IMR-90 (cell line): ENCODE results near the gene MAGI1. TPM values are rescaled to one million over a fixed set of nuclear protein-coding genes. Genes with fewer than 3 reads are reported as not detected.

Experiments
- ATAC-seq: fragments of 200-7000 bp; cut with Tn5 transposase; 2 replicates; pipeline ENCODE4 v1.9.1; 2020; ENCODE audit warnings: low read depth, mild to moderate bottlenecking, moderate library complexity
- BruUV-seq: library from RNA; stranded (reverse); fragments of 400-500 nt; replicated peaks from 2 replicates; lab custom pipeline; 2021; lab: Mats Ljungman, UMichigan
- CTCF ChIA-PET: fragments of 300-600 bp; formaldehyde crosslinking; extraction: SDS; loops from one replicate; lab custom pipeline; 2021; ENCODE audit warnings: antibody characterized with exemption; lab: Yijun Ruan, JAX
- POLR2A ChIA-PET: fragments of 300-600 bp; sonication (Branson Sonifier 250); formaldehyde crosslinking; loops from one replicate; lab custom pipeline; 2022; ENCODE audit warnings: antibody characterized with exemption; ENCODE audit not compliant: unreplicated experiment; lab: Charles Lee
- DNase-seq: peaks from one replicate; pipeline ENCODE4 v3.0.0; 2013
- H2AFZ ChIP-seq: replicated peaks from 2 replicates; pipeline ENCODE3; 2013; ENCODE audit warnings: low read length, mild to moderate bottlenecking; ENCODE audit not compliant: poor library complexity
- H2AK5ac ChIP-seq: 2 replicates; pipeline ENCODE4 v1.6.1; 2013; ENCODE audit warnings: low read depth, low read length, inconsistent platforms
- H2AK9ac ChIP-seq: replicated peaks from 2 replicates; pipeline ENCODE3; 2013; ENCODE audit warnings: mild to moderate bottlenecking, low read depth, low read length, moderate library complexity; ENCODE audit not compliant: poor library complexity
- H2BK120ac ChIP-seq: 2 replicates; pipeline ENCODE4 v1.6.1; 2013; ENCODE audit warnings: low read depth, low read length, inconsistent platforms
- H2BK15ac ChIP-seq: 3 replicates; pipeline ENCODE4 v1.6.1; 2013; ENCODE audit warnings: low read depth, low read length, inconsistent platforms
- H2BK20ac ChIP-seq: 2 replicates; pipeline ENCODE4 v1.6.1; 2013; ENCODE audit warnings: low read depth, mild to moderate bottlenecking, inconsistent platforms, low read length, moderate library complexity
- H2BK5ac ChIP-seq: 2 replicates; pipeline ENCODE4 v1.6.1; 2013; ENCODE audit warnings: mild to moderate bottlenecking, low read depth, low read length, inconsistent platforms; ENCODE audit not compliant: poor library complexity, severe bottlenecking
- H3K14ac ChIP-seq: replicated peaks from 2 replicates; pipeline ENCODE4 v1.6.1; 2013; ENCODE audit warnings: low read depth, low read length, inconsistent platforms
- H3K18ac ChIP-seq: 2 replicates; pipeline ENCODE4 v1.6.1; 2013; ENCODE audit warnings: low read depth, low read length, control low read depth
- H3K23ac ChIP-seq: 2 replicates; pipeline ENCODE4 v1.6.1; 2013; ENCODE audit warnings: low read depth, low read length, inconsistent platforms
- H3K27ac ChIP-seq: 2 replicates; pipeline ENCODE4 v1.5.1; 2013; ENCODE audit warnings: mild to moderate bottlenecking, control low read depth, low read length; ENCODE audit not compliant: insufficient read depth
- H3K27me3 ChIP-seq: 2 replicates; pipeline ENCODE4 v1.6.1; 2013; ENCODE audit warnings: low read length; ENCODE audit not compliant: control insufficient read depth, insufficient read depth
- H3K36me3 ChIP-seq: 2 replicates; pipeline ENCODE4 v1.6.1; 2013; ENCODE audit warnings: low read length, mixed read lengths; ENCODE audit not compliant: control insufficient read depth, insufficient read depth
- H3K4ac ChIP-seq: 2 replicates; pipeline ENCODE4 v1.6.1; 2013; ENCODE audit warnings: low read depth, low read length, inconsistent platforms
- H3K4me1 ChIP-seq: 2 replicates; pipeline ENCODE4 v1.6.1; 2013; ENCODE audit warnings: low read length, mixed read lengths; ENCODE audit not compliant: control insufficient read depth, insufficient read depth
- H3K4me2 ChIP-seq: 2 replicates; pipeline ENCODE4 v1.6.1; 2013; ENCODE audit warnings: low read depth, mild to moderate bottlenecking, control low read depth, low read length, moderate library complexity
- H3K4me3 ChIP-seq: 2 replicates; pipeline ENCODE4 v1.5.1; 2013; ENCODE audit warnings: low read depth, mild to moderate bottlenecking, control low read depth, low read length, moderate library complexity; ENCODE audit not compliant: insufficient read depth
- H3K56ac ChIP-seq: 2 replicates; pipeline ENCODE4 v1.6.1; 2013; ENCODE audit warnings: low read length, inconsistent platforms; ENCODE audit not compliant: insufficient read depth; ENCODE audit errors: extremely low read depth
- H3K79me1 ChIP-seq, 2 experiments: 2 replicates each; pipeline ENCODE4 v1.6.1; 2013; ENCODE audit warnings: low read length in 2 of 2, inconsistent platforms in 1 of 2, low read depth in 1 of 2
- H3K9ac ChIP-seq: 2 replicates; pipeline ENCODE4 v1.6.1; 2013; ENCODE audit warnings: low read depth, low read length, control low read depth
- H3K9me1 ChIP-seq: 2 replicates; pipeline ENCODE4 v1.6.1; 2013; ENCODE audit warnings: low read length, inconsistent platforms; ENCODE audit not compliant: insufficient read depth
- H3K9me3 ChIP-seq: 2 replicates; pipeline ENCODE4 v1.6.1; 2013; ENCODE audit warnings: low read length; ENCODE audit not compliant: control insufficient read depth, insufficient read depth
- H4K20me1 ChIP-seq: 2 replicates; pipeline ENCODE4 v1.6.1; 2013; ENCODE audit warnings: low read length, inconsistent platforms; ENCODE audit not compliant: insufficient read depth
- H4K5ac ChIP-seq: 2 replicates; pipeline ENCODE4 v1.6.1; 2013; ENCODE audit warnings: mild to moderate bottlenecking, low read depth, low read length, control low read depth
- H4K8ac ChIP-seq, 2 experiments: 2 replicates each; pipeline ENCODE4 v1.6.1; 2013; ENCODE audit warnings: low read depth in 2 of 2, low read length in 2 of 2, control low read depth in 1 of 2, inconsistent platforms in 1 of 2
- H4K91ac ChIP-seq: 2 replicates; pipeline ENCODE4 v1.6.1; 2013; ENCODE audit warnings: low read depth, low read length, inconsistent platforms; ENCODE audit not compliant: insufficient read depth
- BHLHE40 ChIP-seq: fragments of 150-350 bp; IDR thresholded peaks from 2 replicates; pipeline ENCODE4 v1.6.1; 2016; ENCODE audit warnings: mild to moderate bottlenecking, low read depth, low read length
- CEBPB ChIP-seq: IDR thresholded peaks from 2 replicates; pipeline ENCODE4 v1.6.1; 2012; ENCODE audit warnings: low read depth, low read length, improper control_type of control experiment
- CHD1 ChIP-seq: IDR thresholded peaks from 2 replicates; pipeline ENCODE4 v1.6.1; 2012; ENCODE audit warnings: low read depth, low read length, improper control_type of control experiment
- CTCF ChIP-seq: conservative IDR thresholded peaks from 2 replicates; pipeline ENCODE4 v1.5.1; 2012; ENCODE audit warnings: mild to moderate bottlenecking, low read depth, low read length, improper control_type of control experiment
- FOS ChIP-seq: fragments of 150-350 bp; IDR thresholded peaks from 2 replicates; pipeline ENCODE4 v1.6.1; 2016; ENCODE audit warnings: low read depth, low read length
- MAFK ChIP-seq: IDR thresholded peaks from 2 replicates; pipeline ENCODE4 v1.6.1; 2012; ENCODE audit warnings: low read depth, low read length, improper control_type of control experiment
- MAZ ChIP-seq: IDR thresholded peaks from 2 replicates; pipeline ENCODE4 v1.6.1; 2012; ENCODE audit warnings: low read depth, mild to moderate bottlenecking, low read length, improper control_type of control experiment, moderate library complexity, borderline replicate concordance
- MXI1 ChIP-seq: IDR thresholded peaks from 2 replicates; pipeline ENCODE4 v1.6.1; 2012; ENCODE audit warnings: low read depth, mild to moderate bottlenecking, low read length, moderate library complexity, borderline replicate concordance
- NFE2L2 ChIP-seq: fragments of 150-350 bp; IDR thresholded peaks from 2 replicates; pipeline ENCODE4 v1.6.1; 2016; ENCODE audit warnings: low read depth, mild to moderate bottlenecking, low read length
- POLR2A ChIP-seq: IDR thresholded peaks from 2 replicates; pipeline ENCODE4 v1.6.1; 2012; ENCODE audit warnings: mild to moderate bottlenecking, low read depth, low read length
- RAD21 ChIP-seq: IDR thresholded peaks from 2 replicates; pipeline ENCODE4 v1.6.1; 2012; ENCODE audit warnings: low read length, improper control_type of control experiment
- RCOR1 ChIP-seq: IDR thresholded peaks from 2 replicates; pipeline ENCODE4 v1.6.1; 2012; ENCODE audit warnings: mild to moderate bottlenecking, low read length, improper control_type of control experiment; ENCODE audit not compliant: insufficient replicate concordance
- SMC3 ChIP-seq: fragments of 150-350 bp; IDR thresholded peaks from 2 replicates; pipeline ENCODE4 v1.6.1; 2016; ENCODE audit warnings: low read depth, mild to moderate bottlenecking, antibody characterized with exemption, low read length, moderate library complexity
- USF2 ChIP-seq: fragments of 150-350 bp; IDR thresholded peaks from 2 replicates; pipeline ENCODE4 v1.6.1; 2017; ENCODE audit warnings: mild to moderate bottlenecking, antibody characterized with exemption, low read length, low read depth
- dilution Hi-C: fragments of 300-500 bp; cut with HindIII; formaldehyde crosslinking; loops from one replicate; pipeline ENCODE4 v1.14.3; 2018; ENCODE audit warnings: low sequenced_read_pairs; ENCODE audit not compliant: unreplicated experiment
- in situ Hi-C: fragments of 300-500 bp; cut with MboI; formaldehyde crosslinking; loops from 3 replicates; pipeline ENCODE4 v1.14.3; 2019; ENCODE audit warnings: low sequenced_read_pairs, inconsistent platforms, mixed read lengths
- intact Hi-C: fragments of 100-400 bp; cut with micrococcal nuclease; formaldehyde crosslinking; loops from 2 replicates; pipeline ENCODE4 v1.10.0; 2022
- polyA plus RNA-seq, 3 experiments: library from polyadenylated mRNA; depleted of rRNA; stranded (reverse); fragments of >200 nt; gene quantifications; 2 replicates each; pipeline ENCODE4 v1.2.3, GENCODE V29; 2012; ENCODE audit warnings: low replicate concordance in 1 of 3
- total RNA-seq: library from RNA; depleted of rRNA; stranded (reverse); fragments of >200 nt; gene quantifications from 2 replicates; pipeline ENCODE4 v1.2.3, GENCODE V29; 2012
- TF ChIP-seq, protein P1 (sequence below): fragments of 150-350 bp; IDR thresholded peaks from 2 replicates; pipeline ENCODE4 v1.6.1; 2016; ENCODE audit warnings: low read depth, mild to moderate bottlenecking, low read length, moderate library complexity, borderline replicate concordance

The MAGI1 gene
- total and polyA plus RNA-seq, 2 of the 4 experiments (the other 2 are of a cell fraction), result 14.5 to 24.2 TPM

GRCh38 chr3:65819896-65820295 lies 218.8 kb downstream of the MAGI1 start:
- Histone ChIP-seq H3K4me2 (no peak overlapping the region), H2BK15ac (no peak overlapping the region), H3K4me1 (0 out of 2 replicates have a peak, but pooled peaks cover 2% of the 10 kb centered on the region), H3K23ac (no peak overlapping the region), H3K36me3 (no peaks in the 10 kb centered on the region), H3K4me3 (no peak overlapping the region), H4K5ac (no peak overlapping the region), H3K4ac (no peak overlapping the region), H2AFZ (no peak overlapping the region), H2AK9ac (no peak overlapping the region), H4K91ac (no peak overlapping the region), H2BK120ac (no peak overlapping the region), H3K27ac (no peak overlapping the region), H2BK5ac (no peak overlapping the region), H3K9ac (no peak overlapping the region), H3K9me3 (no peaks in the 10 kb centered on the region), H3K18ac (no peak overlapping the region), H3K27me3 (no peaks in the 10 kb centered on the region), H3K56ac (no peak overlapping the region), H4K8ac (no peak overlapping the region), H3K9me1 (no peaks in the 10 kb centered on the region), H2BK20ac (no peak overlapping the region), H4K20me1 (peaks cover 4% of the 10 kb centered on the region; the same call in 1 of the 2 replicates), H2AK5ac (no peak overlapping the region), H3K79me1 (peaks cover 39 to 40% of the 10 kb centered on the region in 2 experiments), H3K14ac (no peak overlapping the region)
- DNase-seq (no peak), ATAC-seq (no peak)
- BruUV-seq, result no TSS peak
- POLR2A ChIA-PET, result no interaction called here
- TF ChIP-seq MXI1, result no peak
- TF ChIP-seq RCOR1, result no peak
- no peak for TF ChIP-seq BHLHE40
- no peak for TF ChIP-seq POLR2A
- TF ChIP-seq USF2, result no peak
- TF ChIP-seq, protein P1, sequence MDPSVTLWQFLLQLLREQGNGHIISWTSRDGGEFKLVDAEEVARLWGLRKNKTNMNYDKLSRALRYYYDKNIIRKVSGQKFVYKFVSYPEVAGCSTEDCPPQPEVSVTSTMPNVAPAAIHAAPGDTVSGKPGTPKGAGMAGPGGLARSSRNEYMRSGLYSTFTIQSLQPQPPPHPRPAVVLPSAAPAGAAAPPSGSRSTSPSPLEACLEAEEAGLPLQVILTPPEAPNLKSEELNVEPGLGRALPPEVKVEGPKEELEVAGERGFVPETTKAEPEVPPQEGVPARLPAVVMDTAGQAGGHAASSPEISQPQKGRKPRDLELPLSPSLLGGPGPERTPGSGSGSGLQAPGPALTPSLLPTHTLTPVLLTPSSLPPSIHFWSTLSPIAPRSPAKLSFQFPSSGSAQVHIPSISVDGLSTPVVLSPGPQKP, result no peak
- TF ChIP-seq RAD21, result no peak
- no peak for TF ChIP-seq CEBPB
- no peak for TF ChIP-seq MAZ
- no peak for TF ChIP-seq CHD1
- TF ChIP-seq SMC3, result no peak
- no peak for TF ChIP-seq MAFK
- TF ChIP-seq NFE2L2, result no peak
- TF ChIP-seq CTCF, result no peak
- TF ChIP-seq FOS, result no peak
- intact Hi-C loops (no loop called here), dilution Hi-C loops (no loop called here), in situ Hi-C loops (no loop called here)
- CTCF ChIA-PET, result no interaction called here
